Adrenal gland (tissue), 12 donors: ENCODE results near the gene IL16. TPM values are rescaled to one million over a fixed set of nuclear protein-coding genes. Genes with fewer than 3 reads are reported as not detected.

Source experiments
- DNase-seq, 7 donors: peaks; one replicate each; pipeline ENCODE4 v3.0.0-alpha.2; 2019 to 2020
- H3K27ac ChIP-seq, 5 donors: fragments of 200-600 bp; sonication (generic) in 4 of 5; 1 replicate in 3 of 5; 2 replicates in 2 of 5; pipeline versions ENCODE4 v1.5.1 to v1.8.0; 2016 to 2020; ENCODE audit warnings: mild to moderate bottlenecking in 1 of 5
- H3K27me3 ChIP-seq: fragments of 200-600 bp; 2 replicates; pipeline ENCODE4 v1.8.0; 2021
- H3K36me3 ChIP-seq, 2 donors: fragments of 200-600 bp; replicated peaks in 1 of 2; 1 replicate in 1 of 2; 2 replicates in 1 of 2; pipeline versions ENCODE4 v1.5.1 to v1.8.0; 2018 to 2022
- H3K4me1 ChIP-seq, 2 donors: fragments of 200-600 bp; replicated peaks in 1 of 2; 1 replicate in 1 of 2; 2 replicates in 1 of 2; pipeline versions ENCODE4 v1.5.1 to v1.8.0; 2018 to 2021
- H3K4me3 ChIP-seq, 4 donors: fragments of 200-600 bp; sonication (generic) in 3 of 4; one replicate each; pipeline ENCODE4 v1.5.1; 2016 to 2018
- H3K9me3 ChIP-seq, 3 donors: fragments of 200-600 bp; sonication (generic) in 1 of 3; replicated peaks in 1 of 3; 1 replicate in 2 of 3; 2 replicates in 1 of 3; pipeline versions ENCODE4 v1.5.1 to v1.8.0; 2016 to 2021
- POLR2A ChIP-seq, 2 donors: fragments of 450-650 bp; IDR thresholded peaks; one replicate each; pipeline ENCODE4 v1.6.1; 2017; ENCODE audit warnings: antibody characterized with exemption in 2 of 2, mild to moderate bottlenecking in 2 of 2, moderate library complexity in 1 of 2
- WGBS, 4 donors: extraction: QIAGEN DNeasy Blood & Tissue Kit in 2 of 4; methylation state at CpG; one replicate each; pipeline versions ENCODE4 v1.1.5 to v1.1.7; 2013 to 2017; 5-methylcytosine and 5-hydroxymethylcytosine counted together
- intact Hi-C, 2 donors: fragments of 100-400 bp; cut with DNase I; formaldehyde crosslinking; loops; one replicate each; pipeline versions ENCODE4 v1.14.1 to v1.15.0; 2022 to 2023
- polyA plus RNA-seq, 3 donors: library from polyadenylated mRNA; stranded (reverse); fragments of 200-250 nt in 2 of 3; fragments of 350-450 nt in 1 of 3; fragmentation: Illumina TruSeq in 1 of 3; extraction: RNeasy Lipid Tissue Mini Kit (QIAGEN cat#74804) in 1 of 3; gene quantifications; one replicate each; pipeline ENCODE4 v1.2.3, GENCODE V29; 2013 to 2014
- total RNA-seq, 9 donors: library from RNA; depleted of rRNA in 4 of 9; stranded (reverse); fragments of >200 nt in 4 of 9; fragments of 120-200 nt in 1 of 9; fragmentation: NEBNext Ultra II Directional in 1 of 9; extraction: Animal tissue kit (Norgen Biotek cat#: 25700) in 1 of 9; gene quantifications; one replicate each; pipeline versions ENCODE4 v1.1.0 to v1.2.4, GENCODE V29; 2013 to 2023
- TF ChIP-seq, protein P1 (sequence below), 6 experiments: fragments of 450-650 bp in 4 of 6; fragments of 200-600 bp in 2 of 6; sonication (generic) in 1 of 6; IDR thresholded peaks; 1 replicate in 5 of 6; 2 replicates in 1 of 6; pipeline versions ENCODE4 v1.5.1 to v1.8.0; 2016 to 2021; ENCODE audit warnings: antibody characterized with exemption in 6 of 6, mild to moderate bottlenecking in 2 of 6, moderate library complexity in 1 of 6
- donor health status: healthy with polysubstance abuse.
- donor health status: Bipolar disorder and iron deficiency.
- donor health status: DM: yes; HTN: yes; CAD: no.
- donor health status: DM: no; HTN: no; CAD: no.
- donor health status: DM: no; HTN: no; CAD: no.
- donor health status: DM: yes; HTN: yes; CAD: no.

The IL16 gene
- total and polyA plus RNA-seq, 12 donors: 2.2 to 16.0 (median 6.3) TPM

DNA sequence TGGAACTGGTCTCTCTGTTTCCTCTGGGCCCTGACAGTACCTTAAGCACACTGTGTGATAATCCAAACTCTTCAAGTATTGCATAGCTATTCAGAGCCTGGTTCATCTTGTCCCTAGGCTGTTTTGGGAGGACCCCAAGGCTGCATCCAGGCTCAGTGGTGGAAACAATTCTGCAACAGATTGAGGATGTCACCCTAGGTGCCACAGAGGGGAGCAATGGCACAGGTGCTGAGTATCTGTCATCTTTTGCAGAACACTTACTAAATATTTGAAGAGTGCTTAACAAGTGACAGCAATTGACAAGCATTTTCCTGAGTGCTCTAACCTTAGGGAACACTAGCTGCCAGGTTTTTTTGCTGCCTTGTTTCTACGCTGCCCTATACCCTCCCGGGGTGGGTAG lies 99.5 kb downstream of the IL16 start:
- no peak for DNase-seq
- H3K27me3 ChIP-seq: peaks cover 3% of the 10 kb centered on the region
- peaks cover 0 to 18% of the 10 kb centered on the region in 2 donors for H3K4me1 ChIP-seq
- peak overlapping the region in 3 of 5 donors; percentile 24 to 76 (median 71) for H3K27ac ChIP-seq
- TF ChIP-seq POLR2A (IDR thresholded peaks at IDR 0.05): no peak
- TF ChIP-seq, protein P1, sequence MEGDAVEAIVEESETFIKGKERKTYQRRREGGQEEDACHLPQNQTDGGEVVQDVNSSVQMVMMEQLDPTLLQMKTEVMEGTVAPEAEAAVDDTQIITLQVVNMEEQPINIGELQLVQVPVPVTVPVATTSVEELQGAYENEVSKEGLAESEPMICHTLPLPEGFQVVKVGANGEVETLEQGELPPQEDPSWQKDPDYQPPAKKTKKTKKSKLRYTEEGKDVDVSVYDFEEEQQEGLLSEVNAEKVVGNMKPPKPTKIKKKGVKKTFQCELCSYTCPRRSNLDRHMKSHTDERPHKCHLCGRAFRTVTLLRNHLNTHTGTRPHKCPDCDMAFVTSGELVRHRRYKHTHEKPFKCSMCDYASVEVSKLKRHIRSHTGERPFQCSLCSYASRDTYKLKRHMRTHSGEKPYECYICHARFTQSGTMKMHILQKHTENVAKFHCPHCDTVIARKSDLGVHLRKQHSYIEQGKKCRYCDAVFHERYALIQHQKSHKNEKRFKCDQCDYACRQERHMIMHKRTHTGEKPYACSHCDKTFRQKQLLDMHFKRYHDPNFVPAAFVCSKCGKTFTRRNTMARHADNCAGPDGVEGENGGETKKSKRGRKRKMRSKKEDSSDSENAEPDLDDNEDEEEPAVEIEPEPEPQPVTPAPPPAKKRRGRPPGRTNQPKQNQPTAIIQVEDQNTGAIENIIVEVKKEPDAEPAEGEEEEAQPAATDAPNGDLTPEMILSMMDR (IDR thresholded peaks at IDR 0.05): no peak
- intact Hi-C loops: no loop called here
- H3K4me3 ChIP-seq: no peak overlapping the region
- no peaks in the 10 kb centered on the region for H3K9me3 ChIP-seq
- WGBS, 4 donors: 63 to 74% (median 66%) methylated on average over 2 of the region's 2 CpGs
- H3K36me3 ChIP-seq: no peaks in the 10 kb centered on the region

DNA sequence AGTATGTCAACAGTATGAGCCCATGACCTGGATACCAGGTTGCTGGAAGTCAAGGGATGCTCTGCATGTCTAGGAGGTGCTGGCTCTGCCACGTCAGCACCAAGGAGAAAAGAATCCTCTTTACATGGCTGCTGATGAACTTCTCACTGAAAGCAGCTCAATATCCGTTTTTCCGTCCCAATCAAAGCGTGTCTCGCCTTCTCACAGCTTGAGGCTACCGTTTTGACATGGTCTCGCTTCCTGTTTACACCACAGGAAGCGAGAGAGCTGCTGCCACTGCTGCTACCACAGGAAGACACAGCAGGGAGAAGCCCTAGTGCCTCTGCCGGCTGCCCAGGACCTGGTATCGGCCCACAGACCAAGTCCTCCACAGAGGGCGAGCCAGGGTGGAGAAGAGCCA lies 100.0 kb downstream of the IL16 start:
- TF ChIP-seq, protein P1 (IDR thresholded peaks at IDR 0.05): no peak
- no peak for TF ChIP-seq POLR2A (IDR thresholded peaks at IDR 0.05)
- peaks cover 0 to 18% of the 10 kb centered on the region in 2 donors for H3K4me1 ChIP-seq
- peak overlapping the region in 3 of 5 donors; percentile 24 to 76 (median 71) for H3K27ac ChIP-seq
- DNase-seq: peak in 6 of 7 donors; percentile 34 to 73 (median 56)
- WGBS, 4 donors: 55 to 77% (median 67%) methylated on average over 11 of the region's 11 CpGs
- no peaks in the 10 kb centered on the region for H3K36me3 ChIP-seq
- H3K4me3 ChIP-seq: peak overlapping the region in 1 of 4 donors; percentile 35
- H3K27me3 ChIP-seq: peaks cover 3% of the 10 kb centered on the region
- intact Hi-C loops: no loop called here
- no peaks in the 10 kb centered on the region for H3K9me3 ChIP-seq

DNA sequence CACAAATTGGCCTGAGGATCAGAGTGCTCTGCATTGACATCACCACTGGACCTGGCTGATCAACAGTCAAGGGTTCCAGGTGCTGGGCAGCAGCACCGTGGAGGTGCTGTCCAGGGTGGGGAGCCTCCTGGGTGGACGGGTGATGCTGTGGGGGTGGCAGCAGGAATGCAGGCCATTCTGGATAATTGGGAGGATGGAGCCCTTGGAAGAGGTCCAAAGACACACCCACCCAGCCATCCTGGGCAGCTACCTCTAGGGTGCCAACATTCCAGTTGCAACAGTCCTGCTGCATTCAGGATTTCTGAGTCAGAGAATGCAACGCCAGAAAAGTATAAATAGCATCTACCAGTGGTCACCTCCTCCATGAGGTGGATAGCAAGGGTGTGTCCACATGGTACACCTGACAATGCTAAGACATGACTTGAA lies 100.5 kb downstream of the IL16 start:
- Histone ChIP-seq H3K4me3 (peak overlapping the region in 1 of 4 donors; percentile 35), H3K27ac (peak overlapping the region in 2 of 5 donors; percentile 71 to 76), H3K4me1 (peaks cover 0 to 18% of the 10 kb centered on the region in 2 donors), H3K9me3 (no peaks in the 10 kb centered on the region), H3K36me3 (no peaks in the 10 kb centered on the region), H3K27me3 (peaks cover 3% of the 10 kb centered on the region)
- 44 to 55% (median 49%) methylated on average over 3 of the region's 3 CpGs for WGBS, 4 donors
- DNase-seq: no peak
- intact Hi-C loops: no loop called here
- no peak for TF ChIP-seq POLR2A (IDR thresholded peaks at IDR 0.05)
- TF ChIP-seq, protein P1 (IDR thresholded peaks at IDR 0.05): no peak

DNA sequence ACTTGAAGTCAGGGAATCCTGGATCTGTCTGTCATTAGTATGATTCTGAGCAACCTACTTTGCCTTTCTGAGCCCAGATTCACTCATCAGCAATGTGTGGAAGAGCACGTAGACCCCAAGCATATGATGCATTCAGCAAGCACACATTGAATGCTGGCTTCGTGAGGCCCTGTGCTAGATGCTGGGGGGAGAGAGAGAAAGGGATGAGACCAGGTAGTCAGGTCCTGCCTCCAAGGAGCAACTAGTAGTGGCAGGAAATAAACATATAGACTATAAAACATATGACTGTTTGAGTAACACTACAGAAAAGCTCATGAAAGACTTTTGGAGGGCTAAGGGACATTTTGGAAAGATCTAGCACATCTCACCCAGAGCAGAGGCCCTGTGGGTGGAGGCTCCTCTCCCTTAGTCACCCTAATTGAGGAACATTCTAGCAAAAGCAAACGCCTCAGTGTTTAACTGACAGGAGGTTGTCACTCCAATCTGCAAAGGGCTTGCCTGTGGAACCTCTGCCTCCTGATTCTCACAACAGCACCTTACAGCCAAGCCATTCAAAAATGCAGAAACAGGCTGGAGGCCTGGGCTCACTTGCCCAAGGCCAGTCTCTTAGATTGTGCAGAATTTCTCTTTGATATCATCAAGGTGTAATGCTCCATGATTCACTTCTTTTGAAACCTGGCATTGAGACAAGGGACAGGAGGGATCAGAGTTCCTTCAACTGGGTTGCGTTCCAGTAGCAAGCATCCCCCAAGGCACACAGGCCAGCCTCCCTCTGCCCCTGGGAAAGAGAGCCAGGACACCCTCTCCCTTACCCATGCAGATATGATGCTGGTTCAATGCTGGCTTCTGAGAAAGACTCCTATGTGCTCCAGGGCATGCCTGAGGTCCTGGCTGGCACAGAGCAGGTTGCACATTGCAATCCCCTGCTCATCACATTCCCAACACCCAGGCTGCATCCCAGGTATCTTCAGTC lies 101.2 kb downstream of the IL16 start:
- 53 to 79% (median 69%) methylated on average over 4 of the region's 4 CpGs for WGBS, 4 donors
- no peak for DNase-seq
- intact Hi-C loops: no loop called here
- Histone ChIP-seq H3K27ac (peak overlapping the region in 2 of 5 donors; percentile 71 to 76), H3K9me3 (no peaks in the 10 kb centered on the region), H3K36me3 (no peaks in the 10 kb centered on the region), H3K4me3 (peak overlapping the region in 1 of 4 donors; percentile 35), H3K4me1 (peaks cover 0 to 18% of the 10 kb centered on the region in 2 donors), H3K27me3 (peaks cover 3% of the 10 kb centered on the region)
- TF ChIP-seq, protein P1 (IDR thresholded peaks at IDR 0.05): no peak
- TF ChIP-seq POLR2A (IDR thresholded peaks at IDR 0.05): no peak
